Tibial nerve (tissue), 4 donors: ENCODE data around the gene ORC6. TPM values are rescaled to one million over a fixed set of nuclear protein-coding genes. Genes with fewer than 3 reads are reported as not detected.

ENCODE experiments used
- total RNA-seq, 4 donors: library from RNA; depleted of rRNA; stranded (reverse); fragments of >200 nt; gene quantifications; one replicate each; pipeline ENCODE4 v1.1.0, GENCODE V29; 2016

ORC6 gene
- total RNA-seq, 4 donors from 2014 or later = 0.42 to 3.6 (median 1.2) TPM

Other genes with a start within 250 kb of the ORC6 start
- 1 to 10 TPM in 2 of 4 donors, under 1 TPM in 2; under 0.01 to 3.5 (median 1.4) TPM for gene SHCBP1, start 68.3 kb upstream of the ORC6 start, total RNA-seq
- 10 to 100 TPM; 26.1 to 54.4 (median 40.0) TPM for gene VPS35, start 481 bp upstream of the ORC6 start, total RNA-seq
- gene MYLK3, start 58.7 kb downstream of the ORC6 start, total RNA-seq = 1 to 10 TPM in 1 of 4 donors, under 1 TPM in 3; 0.20 to 1.0 (median 0.26) TPM
- gene C16orf87, start 141.5 kb downstream of the ORC6 start, total RNA-seq = 1 to 10 TPM; 4.1 to 5.9 (median 5.3) TPM
- gene GPT2, start 194.7 kb downstream of the ORC6 start, total RNA-seq = 100 to 1,000 TPM in 1 of 4 donors, 10 to 100 TPM in 3; 42.5 to 126 (median 61.3) TPM